Measurements from ENCODE around the gene PPP2R5E. TPM values are rescaled to one million over a fixed set of nuclear protein-coding genes. Genes with fewer than 3 reads are reported as not detected.
A peak's percentile ranks its signal among the peaks of the same experiment; 100 is the strongest.

The PPP2R5E gene
- total RNA-seq, 2 experiments from 2014 or later: 44.8 to 46.3 TPM

GRCh38 chr14:63457498-63457897, 85.7 kb downstream of the PPP2R5E start:
- no peaks in the 10 kb centered on the region for H3K27me3 Mint-ChIP-seq
- ChIA-PET CTCF (interaction anchor here (1.0 kb wide), 1 partner anchor 9 kb away, joined by 3 read pairs; no protein-coding TSS in a partner anchor), POLR2A (no interaction called here)
- H3K36me3 Mint-ChIP-seq (ENCODE audit: low read depth): peaks cover 10% of the 10 kb centered on the region
- peaks cover 2% of the 10 kb centered on the region for H3K4me1 Mint-ChIP-seq
- H3K4me3 Mint-ChIP-seq: no peak overlapping the region
- H3K27ac Mint-ChIP-seq: no peak overlapping the region
- H3K9me3 Mint-ChIP-seq: no peaks in the 10 kb centered on the region
- no peak for DNase-seq

GRCh38 chr14:63454863-63455622, 88.1 kb downstream of the PPP2R5E start:
- Mint-ChIP-seq H3K4me1 (peaks cover 2% of the 10 kb centered on the region), H3K9me3 (no peaks in the 10 kb centered on the region), H3K27ac (no peak overlapping the region), H3K4me3 (no peak overlapping the region), H3K27me3 (no peaks in the 10 kb centered on the region), H3K36me3 (ENCODE audit: low read depth) (peaks cover 23% of the 10 kb centered on the region)
- no peak for DNase-seq
- POLR2A ChIA-PET: interaction anchor here (1.3 kb wide), 1 partner anchor 13 kb away, joined by 4 read pairs; no protein-coding TSS in a partner anchor
- CTCF ChIA-PET: no interaction called here

GRCh38 chr14:63454436-63454835, 88.7 kb downstream of the PPP2R5E start:
- peaks cover 24% of the 10 kb centered on the region for H3K36me3 Mint-ChIP-seq (ENCODE audit: low read depth)
- CTCF ChIA-PET: no interaction called here

GRCh38 chr14:63453443-63453936, 89.7 kb downstream of the PPP2R5E start:
- Mint-ChIP-seq H3K27me3 (no peaks in the 10 kb centered on the region), H3K36me3 (ENCODE audit: low read depth) (peaks cover 24% of the 10 kb centered on the region), H3K4me3 (no peak overlapping the region), H3K9me3 (no peaks in the 10 kb centered on the region), H3K27ac (no peak overlapping the region), H3K4me1 (peaks cover 2% of the 10 kb centered on the region)
- POLR2A ChIA-PET: interaction anchor here (1.3 kb wide), 1 partner anchor 15 kb away, joined by 4 read pairs; no protein-coding TSS in a partner anchor
- DNase-seq: no peak
- CTCF ChIA-PET: no interaction called here

More at GRCh38 chr14:63454436-63454835, 88.7 kb downstream of the PPP2R5E start:
- no peaks in the 10 kb centered on the region for H3K27me3 Mint-ChIP-seq
- no peak overlapping the region for H3K4me3 Mint-ChIP-seq
- no peaks in the 10 kb centered on the region for H3K9me3 Mint-ChIP-seq
- H3K4me1 Mint-ChIP-seq: peaks cover 2% of the 10 kb centered on the region
- POLR2A ChIA-PET: interaction anchor here (1.3 kb wide), 1 partner anchor 14 kb away, joined by 4 read pairs; no protein-coding TSS in a partner anchor
- DNase-seq: no peak
- no peak overlapping the region for H3K27ac Mint-ChIP-seq

GRCh38 chr14:63452796-63453195, 90.4 kb downstream of the PPP2R5E start:
- ChIA-PET POLR2A (no interaction called here), CTCF (no interaction called here)
- DNase-seq: no peak
- Mint-ChIP-seq H3K27ac (no peak overlapping the region), H3K4me3 (no peak overlapping the region), H3K4me1 (peaks cover 2% of the 10 kb centered on the region), H3K36me3 (ENCODE audit: low read depth) (peaks cover 24% of the 10 kb centered on the region), H3K27me3 (no peaks in the 10 kb centered on the region), H3K9me3 (no peaks in the 10 kb centered on the region)

- Mint-ChIP-seq H3K4me3 (no peak overlapping the region), H3K36me3 (ENCODE audit: low read depth) (peaks cover 32% of the 10 kb centered on the region), H3K9me3 (no peaks in the 10 kb centered on the region), H3K4me1 (peaks cover 1% of the 10 kb centered on the region), H3K27me3 (no peaks in the 10 kb centered on the region), H3K27ac (no peak overlapping the region)
- POLR2A ChIA-PET: no interaction called here
- CTCF ChIA-PET: no interaction called here
- DNase-seq: no peak
Observed at GRCh38 chr14:63448841-63449240, 94.3 kb downstream of the PPP2R5E start.

- H3K27me3 Mint-ChIP-seq: no peaks in the 10 kb centered on the region
- CTCF ChIA-PET: no interaction called here
- H3K4me3 Mint-ChIP-seq: no peak overlapping the region
- H3K36me3 Mint-ChIP-seq (ENCODE audit: low read depth): peaks cover 11% of the 10 kb centered on the region
- H3K9me3 Mint-ChIP-seq: no peaks in the 10 kb centered on the region
- POLR2A ChIA-PET: no interaction called here
- no peak overlapping the region for H3K27ac Mint-ChIP-seq
- peaks cover 4% of the 10 kb centered on the region for H3K4me1 Mint-ChIP-seq
- DNase-seq: no peak
Observed at GRCh38 chr14:63444588-63444987, 98.6 kb downstream of the PPP2R5E start.

GRCh38 chr14:63443988-63444387, 99.2 kb downstream of the PPP2R5E start:
- DNase-seq: no peak
- H3K4me3 Mint-ChIP-seq: no peak overlapping the region
- no peaks in the 10 kb centered on the region for H3K27me3 Mint-ChIP-seq
- H3K36me3 Mint-ChIP-seq (ENCODE audit: low read depth): peaks cover 11% of the 10 kb centered on the region
- H3K4me1 Mint-ChIP-seq: peaks cover 4% of the 10 kb centered on the region
- ChIA-PET CTCF (interaction anchor here (1.4 kb wide), 1 partner anchor 16 kb away, joined by 3 read pairs; no protein-coding TSS in a partner anchor), POLR2A (no interaction called here)
- no peak overlapping the region for H3K27ac Mint-ChIP-seq
- H3K9me3 Mint-ChIP-seq: no peaks in the 10 kb centered on the region

GRCh38 chr14:63443361-63443760, 99.8 kb downstream of the PPP2R5E start:
- Mint-ChIP-seq H3K4me3 (no peak overlapping the region), H3K27ac (no peak overlapping the region), H3K4me1 (peaks cover 9% of the 10 kb centered on the region), H3K9me3 (no peaks in the 10 kb centered on the region), H3K36me3 (ENCODE audit: low read depth) (peaks cover 11% of the 10 kb centered on the region), H3K27me3 (no peaks in the 10 kb centered on the region)
- POLR2A ChIA-PET: interaction anchor here (0.6 kb wide), 1 partner anchor 256 kb away, joined by 3 read pairs; no protein-coding TSS in a partner anchor
- CTCF ChIA-PET: interaction anchor here (1.4 kb wide), 1 partner anchor 17 kb away, joined by 3 read pairs; no protein-coding TSS in a partner anchor
- no peak for DNase-seq

- peak; percentile 46 for DNase-seq
- H3K9me3 Mint-ChIP-seq: no peaks in the 10 kb centered on the region
- ChIA-PET CTCF (interaction anchor here (0.6 to 1.6 kb wide), 10 partner anchors 9 to 204 kb away, joined by 3 to 8 read pairs (median 3); no protein-coding TSS in a partner anchor), POLR2A (interaction anchor here (1.1 to 1.6 kb wide), 2 partner anchors 39 to 105 kb away, joined by 6 to 12 read pairs; partner anchors contain the start of gene PPP2R5E)
- H3K4me3 Mint-ChIP-seq: peak overlapping the region; percentile 53
- peaks cover 52% of the 10 kb centered on the region for H3K4me1 Mint-ChIP-seq
- H3K36me3 Mint-ChIP-seq (ENCODE audit: low read depth): peaks cover 4% of the 10 kb centered on the region
- H3K27ac Mint-ChIP-seq: peak overlapping the region; percentile 57
- H3K27me3 Mint-ChIP-seq: no peaks in the 10 kb centered on the region
Observed at GRCh38 chr14:63438065-63438757, 105.0 kb downstream of the PPP2R5E start.

- CTCF ChIA-PET: no interaction called here
- H3K4me1 Mint-ChIP-seq: peaks cover 58% of the 10 kb centered on the region
- POLR2A ChIA-PET: no interaction called here
- no peaks in the 10 kb centered on the region for H3K27me3 Mint-ChIP-seq
- no peak overlapping the region for H3K4me3 Mint-ChIP-seq
- H3K36me3 Mint-ChIP-seq (ENCODE audit: low read depth): peaks cover 4% of the 10 kb centered on the region
- no peak for DNase-seq
- no peaks in the 10 kb centered on the region for H3K9me3 Mint-ChIP-seq
- H3K27ac Mint-ChIP-seq: no peak overlapping the region
Observed at GRCh38 chr14:63436286-63437098, 106.7 kb downstream of the PPP2R5E start.

- POLR2A ChIA-PET: no interaction called here
- H3K4me3 Mint-ChIP-seq: no peak overlapping the region
- DNase-seq: no peak
- H3K27ac Mint-ChIP-seq: no peak overlapping the region
- no peaks in the 10 kb centered on the region for H3K27me3 Mint-ChIP-seq
- H3K4me1 Mint-ChIP-seq: peaks cover 58% of the 10 kb centered on the region
- CTCF ChIA-PET: no interaction called here
- no peaks in the 10 kb centered on the region for H3K36me3 Mint-ChIP-seq (ENCODE audit: low read depth)
- no peaks in the 10 kb centered on the region for H3K9me3 Mint-ChIP-seq
Observed at GRCh38 chr14:63435838-63436237, 107.3 kb downstream of the PPP2R5E start.

Data from activated CD4-positive, alpha-beta memory T cell treated with anti-CD3 and anti-CD28 coated beads, Interleukin-2, amount 10 ng/mL, durations not matched to agents 7 days and 5 days (primary cell).